NOMO-1 (cell line): ENCODE data around the gene SYCP2L.
"Not testable (repeated sequence)": the region's sequence is repeated elsewhere in the genome, so short reads cannot be mapped to it uniquely, and the experiment has no call there.

Experiments used
- DNase-seq, 2 experiments: peaks; one replicate each; lab custom pipeline; 2025; ENCODE audit not compliant: unreplicated experiment in 2 of 2; lab: John Stamatoyannopoulos, UW

The SYCP2L gene

DNA sequence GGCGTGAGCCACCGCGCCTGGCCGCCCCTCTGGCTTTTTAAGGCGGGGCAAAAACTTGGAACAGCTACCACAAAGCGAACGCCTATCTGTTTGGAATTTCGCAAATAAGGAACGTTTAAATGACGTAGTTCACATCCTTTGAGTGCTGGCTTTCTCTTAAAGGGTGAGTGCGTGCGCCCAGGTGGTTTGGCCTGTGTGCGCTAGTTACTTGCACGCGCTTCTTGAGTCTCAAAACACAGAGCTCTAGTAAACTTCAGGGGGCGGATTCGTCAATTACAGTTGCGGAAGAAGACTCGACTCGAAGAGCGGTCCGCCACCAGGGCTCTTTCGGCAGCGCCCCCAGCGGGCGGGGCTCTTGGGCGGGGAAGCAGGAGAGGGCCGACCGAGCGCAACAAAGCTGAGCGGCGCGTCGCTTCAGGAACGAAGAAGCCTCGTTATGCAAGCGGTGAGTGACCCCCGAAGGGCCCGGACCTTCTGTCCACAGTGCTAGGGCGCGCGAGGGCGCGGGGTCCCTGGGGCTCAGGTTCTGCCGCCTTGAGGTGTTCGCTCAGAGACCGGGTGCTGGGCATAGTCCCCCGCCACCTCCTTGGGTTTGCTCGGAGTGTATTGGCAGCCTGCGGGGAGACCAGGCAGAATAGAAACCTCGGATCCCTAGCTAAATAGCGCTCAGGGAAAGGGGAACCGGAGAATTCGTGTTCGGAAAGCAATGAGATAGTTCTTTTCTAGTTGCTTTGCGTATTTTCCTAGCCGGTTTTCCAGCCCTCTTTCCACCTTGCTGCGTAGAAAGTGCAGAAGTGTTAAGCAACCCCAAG is at the start of gene SYCP2L:
TSS of gene SYCP2L (plus strand) at position 362 of the 812 bp plus-strand sequence. CDS start at position 437, 75 bp downstream.
- DNase-seq = peak; percentile 76 to 83

DNA sequence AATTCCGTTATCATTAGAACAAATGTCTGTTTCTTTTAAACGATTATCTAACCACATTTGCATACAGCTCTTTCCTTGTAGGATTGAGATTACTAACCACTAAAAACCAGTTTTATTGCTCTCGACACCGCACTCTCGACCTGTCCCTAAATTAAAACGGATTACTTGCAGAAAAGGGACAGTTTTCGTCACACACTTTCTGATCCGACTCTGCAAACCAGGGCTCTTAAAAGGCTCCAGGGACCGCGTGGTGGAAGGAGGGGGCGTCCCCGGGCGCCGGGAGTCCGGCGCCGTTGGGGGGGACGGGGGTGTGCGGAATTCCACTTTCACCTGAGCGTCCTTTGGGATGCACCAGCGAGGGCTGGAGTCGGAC is 49.2 kb upstream of the SYCP2L start:
- DNase-seq = peak in 1 of 2 experiments; percentile 11

DNA sequence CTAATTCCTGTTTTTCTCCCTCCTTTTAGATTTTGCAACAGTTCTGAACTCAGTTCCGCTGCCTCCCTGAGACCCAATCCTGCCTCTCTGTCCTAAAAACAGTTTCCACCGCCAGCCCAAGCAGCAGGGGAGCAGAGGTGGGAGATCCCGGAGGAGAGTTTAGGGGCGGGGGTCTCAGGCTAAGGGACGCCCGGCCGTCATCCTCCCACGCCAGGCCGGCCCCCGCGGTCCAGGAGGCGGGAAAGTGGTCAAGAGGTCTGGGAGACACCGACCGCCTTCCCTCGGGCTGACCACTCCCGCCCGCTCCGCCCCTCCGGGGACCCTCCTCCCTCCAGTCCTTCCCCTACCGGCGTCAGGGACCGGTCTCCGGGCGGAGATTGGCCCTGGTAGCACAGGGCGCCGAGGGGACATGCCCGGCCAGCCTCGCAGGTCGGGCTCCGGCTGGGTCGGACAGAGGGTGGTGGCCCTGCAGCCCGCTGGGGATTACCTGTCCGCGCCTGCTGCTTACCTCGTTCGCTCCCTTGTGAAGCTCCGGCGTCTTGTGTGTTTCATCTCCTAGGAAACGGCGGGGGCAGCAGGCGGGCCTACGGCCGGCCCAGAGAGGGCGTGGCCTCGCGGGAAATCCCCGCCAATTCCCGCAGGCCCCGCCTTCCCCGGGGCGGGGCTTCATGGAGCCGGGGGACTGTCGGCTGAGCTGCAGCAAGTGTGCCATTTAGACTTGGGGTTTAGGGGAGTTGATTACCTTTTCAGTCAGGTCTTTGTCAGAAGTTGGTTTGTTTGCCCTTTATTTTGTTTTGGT is 48.7 kb upstream of the SYCP2L start, which contains the start of gene MAK:
TSS of gene MAK (minus strand) at position 545 of the 799 bp plus-strand sequence. CDS start 7,891 bp downstream, outside the sequence.
- peak; percentile 83 to 89 for DNase-seq

DNA sequence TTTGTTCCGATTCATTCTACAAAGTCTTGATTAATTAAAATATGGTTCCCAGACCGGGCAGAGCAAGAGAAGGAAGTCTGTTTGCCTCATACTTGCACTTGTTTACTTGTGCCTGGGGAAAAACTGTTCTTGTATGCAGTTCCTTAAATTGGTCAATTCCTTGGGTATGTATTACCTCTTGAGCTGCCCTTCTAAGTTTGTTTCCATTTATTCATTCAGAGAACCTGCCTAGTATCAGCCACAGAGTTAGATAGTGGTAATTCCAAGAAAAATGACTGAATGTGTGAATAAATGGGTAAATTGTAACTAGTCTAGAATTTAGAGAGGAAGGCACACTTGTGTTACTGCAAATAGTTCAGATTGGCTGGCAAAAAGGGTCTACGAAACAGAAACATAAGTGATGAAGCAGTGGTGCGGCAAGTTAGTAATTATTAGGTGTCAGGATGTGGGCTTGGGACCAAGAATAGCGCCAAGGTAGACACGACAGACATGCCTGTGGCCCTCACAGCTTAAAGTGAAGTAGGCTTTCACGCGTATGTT is 48.0 kb upstream of the SYCP2L start:
- peak in 1 of 2 experiments; percentile 82 for DNase-seq

DNA sequence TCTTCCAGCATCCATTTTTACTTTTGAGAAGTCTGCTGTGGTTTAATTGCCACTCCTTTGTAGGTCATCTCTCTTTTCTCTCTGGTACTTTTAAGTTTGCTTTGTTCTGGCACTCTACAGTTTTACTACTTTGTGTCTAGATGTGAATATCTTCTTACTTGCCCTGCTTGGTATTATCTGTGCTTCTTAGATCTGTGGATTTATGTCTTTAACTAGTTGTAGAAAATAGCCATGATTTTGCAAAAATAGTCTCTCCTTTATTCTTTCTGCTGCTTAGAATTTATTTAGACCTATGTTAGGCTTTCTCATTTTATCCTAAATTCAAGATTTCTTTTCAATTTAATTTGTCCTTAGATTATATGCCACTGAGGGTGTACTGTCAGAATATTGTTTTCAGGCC is 43.3 kb upstream of the SYCP2L start:
- DNase-seq = no peak

DNA sequence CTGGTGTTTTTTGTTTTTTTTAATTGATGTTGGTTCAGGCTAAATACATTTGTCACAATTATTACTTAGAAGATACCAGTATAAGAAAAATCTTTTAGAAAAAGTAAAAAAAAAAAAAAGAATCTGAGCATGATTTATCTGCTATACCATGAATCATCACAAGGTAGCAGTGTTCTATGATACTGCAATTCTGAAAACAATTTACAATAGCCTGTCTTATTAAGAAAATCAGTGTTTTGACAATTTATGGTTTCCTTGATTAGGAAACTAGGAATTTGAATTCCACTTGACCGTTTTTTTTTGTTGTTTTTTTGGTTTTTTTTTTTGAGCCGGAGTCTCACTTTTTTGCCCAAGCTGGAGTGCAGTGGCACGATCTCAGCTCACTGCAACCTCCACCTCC is 39.2 kb upstream of the SYCP2L start:
- peak in 1 of 2 experiments; percentile 14 for DNase-seq

DNA sequence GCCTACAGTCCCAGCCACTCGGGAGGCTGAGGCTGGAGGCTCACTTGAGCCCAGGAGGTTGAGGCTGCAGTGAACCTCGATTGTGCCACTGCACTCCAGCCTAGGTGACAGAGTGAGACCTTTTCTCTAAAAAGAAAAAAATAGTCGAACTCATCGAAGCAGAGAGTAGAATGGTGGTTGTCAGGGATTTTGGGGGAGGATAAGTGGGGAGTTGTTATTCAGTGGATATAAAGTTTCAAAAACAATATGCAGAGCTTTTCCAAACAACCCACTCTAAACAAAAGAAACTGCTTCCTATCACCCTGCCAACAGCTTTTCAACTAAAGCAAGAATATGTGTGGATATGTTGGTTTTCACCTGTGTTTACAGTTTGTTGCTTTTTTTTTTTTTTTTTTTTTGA is 37.0 kb upstream of the SYCP2L start:
- no peak for DNase-seq

DNA sequence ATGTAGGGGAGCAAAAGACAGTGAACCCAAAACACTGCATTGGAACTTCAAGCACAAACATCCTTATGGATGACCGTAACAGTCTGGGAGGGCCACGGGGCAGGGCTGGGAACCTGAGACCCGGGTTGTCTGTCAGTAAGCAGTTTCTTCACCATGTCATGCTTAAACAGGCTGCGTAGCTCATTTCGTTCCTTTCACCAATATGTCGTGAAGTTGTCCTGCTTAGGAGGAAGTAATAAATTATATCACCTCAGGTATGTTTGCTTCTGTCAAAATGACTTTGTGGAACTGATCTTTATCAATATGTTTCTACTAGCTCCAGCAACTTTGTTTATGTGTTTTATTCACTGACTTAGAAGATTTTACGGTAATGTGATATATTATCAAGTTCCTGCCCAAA is 36.1 kb upstream of the SYCP2L start:
- no peak for DNase-seq

DNA sequence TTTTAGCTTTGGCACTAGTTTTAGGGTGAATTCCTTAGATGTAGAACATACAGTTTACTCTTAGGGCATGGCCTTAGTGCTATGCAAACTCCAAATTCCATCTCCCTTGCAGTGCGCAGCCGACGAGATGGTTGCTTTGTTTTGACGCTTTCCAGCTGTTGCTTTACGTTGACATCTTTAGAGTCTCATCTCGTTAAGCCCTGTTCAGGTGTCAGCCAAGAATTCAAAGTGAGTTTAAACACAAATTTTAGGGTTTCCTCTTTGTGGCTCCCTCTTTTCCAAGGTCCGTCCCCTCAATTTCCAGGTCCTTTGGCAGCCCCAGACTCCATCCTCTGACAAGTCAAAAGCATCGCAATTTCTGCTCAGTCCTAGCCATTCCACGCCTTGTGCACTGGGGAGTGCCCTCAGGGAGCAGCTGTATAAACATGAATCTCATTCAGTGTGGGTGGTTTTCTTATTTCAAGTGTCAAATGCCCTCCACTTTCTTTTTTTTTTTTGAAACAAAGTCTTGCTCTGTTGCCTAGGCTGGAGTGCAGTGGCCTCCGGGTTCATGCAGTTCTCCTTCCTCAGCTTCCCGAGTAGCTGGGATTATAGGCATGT is 34.4 kb upstream of the SYCP2L start:
- no peak for DNase-seq

DNA sequence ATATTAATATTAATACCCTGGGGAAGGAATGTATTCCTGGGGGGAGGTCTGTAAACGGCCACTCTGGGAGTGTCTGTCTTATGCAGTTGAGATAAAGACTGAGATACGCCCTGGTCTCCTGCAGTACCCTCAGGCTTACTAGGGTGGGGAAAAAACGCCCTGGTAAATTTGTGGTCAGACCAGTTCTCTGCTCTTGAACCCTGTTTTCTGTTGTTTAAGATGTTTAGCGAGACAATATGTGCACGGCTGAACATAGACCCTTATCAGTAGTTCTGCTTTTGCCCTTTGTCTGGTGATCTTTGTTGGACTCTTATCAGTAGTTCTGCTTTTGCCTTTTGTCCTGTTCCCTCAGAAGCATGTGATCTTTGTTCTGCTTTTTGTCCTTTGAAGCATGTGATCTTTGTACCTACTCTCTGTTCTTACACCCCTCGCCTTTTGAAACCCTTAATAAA is 33.0 kb upstream of the SYCP2L start:
- DNase-seq = not testable (repeated sequence)

DNA sequence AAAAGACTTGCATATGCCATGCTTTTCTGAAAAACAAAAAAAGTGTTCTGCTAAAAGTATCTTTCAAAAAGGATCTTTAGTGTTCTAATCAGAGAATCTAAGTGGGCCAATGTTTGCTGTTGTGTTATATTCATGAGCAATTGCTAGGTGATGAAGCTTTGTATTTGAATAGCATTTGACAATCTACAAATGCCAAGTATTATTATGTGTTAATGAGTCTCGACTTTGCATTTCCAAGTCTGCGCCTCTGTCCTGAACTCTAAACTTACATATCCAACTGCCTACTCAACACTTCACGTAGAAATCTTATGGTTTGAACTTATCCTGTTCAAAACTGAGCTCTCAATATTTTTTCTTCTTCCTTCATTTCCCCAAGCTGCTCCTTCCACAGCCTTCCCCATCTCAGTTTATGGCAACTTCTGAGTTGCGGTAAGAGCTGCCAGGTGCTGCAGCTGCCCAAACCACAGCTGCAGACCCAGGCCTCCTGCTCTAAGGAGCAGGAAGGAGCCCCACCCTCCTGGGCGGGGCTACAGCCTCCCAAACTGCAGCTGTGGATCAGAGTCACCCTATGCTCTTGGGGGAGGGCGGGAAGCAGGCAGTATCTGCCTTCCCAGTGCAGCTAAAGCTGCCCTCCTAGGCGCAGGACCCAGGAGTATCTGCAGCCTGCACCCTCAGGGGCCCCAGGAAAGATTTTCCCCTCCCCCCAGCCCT is 31.8 kb upstream of the SYCP2L start:
- DNase-seq = no peak

DNA sequence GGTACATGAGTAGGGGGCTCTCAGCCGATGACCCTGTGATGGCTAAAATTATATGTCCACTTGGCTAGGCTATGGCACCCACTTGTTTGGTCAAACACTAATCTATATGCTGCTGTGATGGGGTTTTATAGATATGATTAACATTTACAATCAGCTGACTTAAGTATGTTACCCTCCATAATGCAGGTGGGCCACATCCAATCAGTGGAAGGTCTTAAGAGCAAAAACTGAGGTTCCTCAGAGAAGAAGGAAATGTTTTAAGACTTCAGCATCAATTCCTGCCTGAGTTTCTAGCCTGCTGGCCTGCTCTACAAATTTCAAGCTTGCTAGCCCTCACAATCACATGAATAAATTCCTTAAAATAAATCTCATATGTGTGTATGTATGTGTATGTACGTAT is 29.6 kb upstream of the SYCP2L start:
- no peak for DNase-seq

DNA sequence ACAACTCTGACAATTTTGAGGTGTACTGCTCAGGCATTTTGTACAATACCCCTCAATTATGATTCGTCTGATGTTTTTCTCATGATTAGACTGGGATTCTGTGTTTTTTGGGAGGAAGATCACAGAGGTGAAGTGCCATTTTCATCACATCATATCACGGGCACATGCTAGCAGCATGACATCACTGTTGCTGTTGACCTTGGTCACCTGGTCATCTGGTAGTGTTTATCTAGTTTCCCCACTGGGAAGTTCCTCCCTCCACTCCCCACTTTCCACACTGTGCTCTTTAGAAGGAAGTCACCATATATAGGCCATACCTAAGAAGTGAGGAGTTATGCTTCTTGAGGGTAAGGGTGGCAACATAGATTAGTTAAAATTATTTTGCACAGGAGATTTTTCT is 25.8 kb upstream of the SYCP2L start:
- DNase-seq = no peak

DNA sequence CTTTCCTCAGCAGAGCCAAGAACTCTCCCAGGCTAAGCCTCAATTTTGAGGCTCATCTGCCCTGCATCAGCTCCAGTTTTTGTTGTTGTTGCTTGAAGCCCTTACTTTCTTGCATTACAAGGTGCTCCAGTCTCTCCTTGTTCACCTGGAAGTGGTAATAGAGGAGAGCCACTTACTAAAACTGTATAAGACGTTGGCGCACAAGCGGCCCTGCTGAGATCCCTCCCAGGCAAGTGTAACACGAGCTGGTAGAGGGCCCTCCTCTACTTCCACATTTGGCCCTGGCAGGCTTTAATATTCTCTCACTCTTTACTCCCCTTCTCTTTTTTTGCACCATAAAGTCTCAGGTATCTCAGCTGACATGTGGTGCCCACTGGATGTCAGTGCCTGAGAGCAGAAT is 24.5 kb upstream of the SYCP2L start:
- no peak for DNase-seq

DNA sequence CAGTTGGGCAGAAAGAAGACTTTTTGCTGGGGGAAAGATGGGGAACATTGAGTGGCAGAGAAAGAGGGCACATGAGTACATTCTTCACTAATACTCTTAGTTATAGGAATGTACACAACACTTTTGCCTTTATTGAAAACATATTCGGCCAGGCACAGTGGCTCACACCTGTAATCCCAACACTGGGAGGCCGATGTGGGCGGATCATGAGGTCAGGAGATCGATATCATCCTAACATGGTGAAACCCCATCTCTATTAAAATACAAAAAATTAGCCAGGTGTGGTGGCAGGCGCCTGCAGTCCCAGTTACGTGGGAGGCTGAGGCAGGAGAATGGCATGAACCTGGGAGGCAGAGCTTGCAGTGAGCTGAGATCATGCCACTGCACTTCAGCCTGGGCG is 23.8 kb upstream of the SYCP2L start:
- DNase-seq = not testable (repeated sequence)

DNA sequence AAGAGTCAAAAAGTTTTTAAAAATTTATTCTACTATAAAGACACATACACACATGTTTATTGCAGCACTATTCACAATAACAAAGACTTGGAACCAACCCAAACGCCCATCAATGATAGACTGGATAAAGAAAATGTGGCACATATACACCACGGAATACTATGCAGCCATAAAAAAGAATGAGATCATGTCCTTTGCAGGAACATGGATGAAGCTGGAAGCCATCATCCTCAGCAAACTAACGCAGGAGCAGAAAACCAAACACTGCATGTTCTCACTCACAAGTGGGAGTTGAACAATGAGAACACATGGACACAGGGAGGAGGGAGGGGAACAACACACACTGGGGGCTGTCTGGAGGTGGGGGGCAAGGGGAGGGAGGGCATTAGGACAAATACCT is 20.1 kb upstream of the SYCP2L start:
- not testable (repeated sequence) for DNase-seq

DNA sequence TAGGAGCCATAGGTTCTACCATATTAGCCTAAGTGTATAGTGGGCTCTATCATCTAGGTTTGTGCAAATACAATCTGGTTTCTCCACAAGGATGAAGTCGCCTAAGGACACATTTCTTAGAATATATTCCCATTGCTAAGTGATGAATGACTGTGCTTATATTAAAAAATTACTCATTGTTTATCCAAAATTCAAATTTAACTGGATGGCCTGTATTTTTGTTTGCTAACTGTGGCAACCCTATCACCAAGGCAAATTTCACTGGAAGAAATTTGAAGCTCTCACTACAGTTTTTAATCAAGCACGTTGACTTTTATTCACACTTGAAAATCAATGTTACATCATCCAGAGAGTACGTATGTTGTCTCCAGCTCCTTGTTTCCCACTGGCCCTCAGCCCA is 18.9 kb upstream of the SYCP2L start:
- DNase-seq = no peak

DNA sequence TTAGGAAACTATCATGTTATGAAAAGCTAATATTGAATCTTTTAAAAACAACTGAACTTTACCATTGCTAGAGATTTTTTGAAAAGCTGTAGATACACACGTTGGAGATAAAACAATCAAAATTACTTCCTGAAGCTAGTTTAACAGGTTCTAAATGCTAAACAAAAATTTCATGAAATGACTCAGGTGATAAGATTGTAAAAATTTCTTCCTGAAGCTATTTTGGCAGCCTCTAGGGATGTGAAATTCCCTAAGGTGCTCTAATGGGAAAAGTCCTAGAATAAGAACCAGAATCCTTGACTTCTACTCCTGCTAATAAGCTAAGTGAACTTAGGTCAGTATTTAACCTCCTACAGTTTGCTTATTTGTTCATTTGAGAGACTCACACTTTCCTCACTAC is 13.5 kb upstream of the SYCP2L start:
- no peak for DNase-seq

DNA sequence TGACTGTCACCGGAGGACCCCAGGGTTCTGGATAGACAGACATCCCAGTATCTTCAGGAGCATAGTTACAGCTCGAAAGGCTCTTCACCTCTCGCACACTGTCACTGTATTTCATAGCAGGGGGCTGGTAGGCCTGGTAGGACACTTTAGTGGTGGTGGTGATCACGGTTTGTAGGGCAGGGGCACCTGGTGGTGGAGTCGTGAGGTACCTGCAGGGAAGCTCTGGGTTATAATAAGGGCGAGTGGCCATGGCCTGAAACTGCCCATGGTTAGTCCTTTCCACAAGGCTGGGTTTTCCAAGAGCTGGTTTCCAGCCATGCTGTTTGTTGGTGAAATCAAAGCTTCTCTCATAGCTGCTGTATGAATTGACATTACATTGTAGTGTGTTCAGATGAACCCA is 12.6 kb upstream of the SYCP2L start:
- no peak for DNase-seq

DNA sequence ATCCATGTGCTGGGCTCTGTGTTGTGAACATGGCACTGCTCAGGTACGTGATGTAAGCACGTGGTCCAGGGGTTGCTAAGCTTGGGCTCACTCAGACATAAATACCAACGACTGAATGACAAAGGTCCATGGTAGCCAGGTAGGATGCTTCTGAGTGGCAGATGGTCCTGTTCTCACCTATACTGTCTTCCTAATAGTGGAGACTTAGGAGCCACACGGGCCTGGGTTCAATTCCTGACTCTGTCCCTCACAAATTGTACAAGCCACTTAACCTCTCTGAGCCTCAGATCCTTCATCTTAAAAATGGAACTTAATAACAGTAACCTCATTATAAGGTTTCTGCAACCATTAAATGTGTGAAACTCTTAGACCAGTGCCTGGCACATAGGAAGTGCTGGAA is 11.8 kb upstream of the SYCP2L start:
- DNase-seq = no peak
